Esophagus squamous epithelium (tissue), 4 donors: ENCODE results near the gene ANGEL2.

Experiments used
- POLR2A ChIP-seq, 4 donors: fragments of 450-650 bp; IDR thresholded peaks; one replicate each; pipeline ENCODE4 v1.6.1; 2017; ENCODE audit warnings: antibody characterized with exemption in 4 of 4, mild to moderate bottlenecking in 4 of 4, moderate library complexity in 3 of 4
- TF ChIP-seq, protein P1 (sequence below), 6 experiments: fragments of 450-650 bp in 4 of 6; fragments of 200-600 bp in 2 of 6; sonication (generic) in 2 of 6; IDR thresholded peaks; one replicate each; pipeline ENCODE4 v1.5.1; 2016 to 2019; ENCODE audit warnings: antibody characterized with exemption in 6 of 6, mild to moderate bottlenecking in 4 of 6, moderate library complexity in 4 of 6

DNA sequence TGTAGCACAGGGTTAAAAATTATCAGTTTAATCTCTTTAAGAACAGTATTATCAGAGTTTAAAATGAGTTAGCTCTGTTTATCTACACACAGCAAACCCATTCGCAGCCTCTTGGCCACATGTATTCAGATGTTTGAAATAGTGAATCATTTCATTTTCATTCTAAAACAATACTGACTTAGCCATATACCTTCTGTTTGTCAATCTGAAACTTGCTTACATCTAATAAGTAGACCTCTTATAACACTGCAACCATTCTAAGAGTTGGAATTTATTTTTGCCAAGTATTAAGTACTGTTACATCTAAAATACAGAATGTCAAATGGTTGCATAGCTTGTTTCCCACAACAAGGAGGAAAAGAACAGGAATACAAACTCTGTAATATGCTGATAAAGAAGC is 25.4 kb downstream of the ANGEL2 start:
- TF ChIP-seq POLR2A (IDR thresholded peaks at IDR 0.05): no peak
- TF ChIP-seq, protein P1, sequence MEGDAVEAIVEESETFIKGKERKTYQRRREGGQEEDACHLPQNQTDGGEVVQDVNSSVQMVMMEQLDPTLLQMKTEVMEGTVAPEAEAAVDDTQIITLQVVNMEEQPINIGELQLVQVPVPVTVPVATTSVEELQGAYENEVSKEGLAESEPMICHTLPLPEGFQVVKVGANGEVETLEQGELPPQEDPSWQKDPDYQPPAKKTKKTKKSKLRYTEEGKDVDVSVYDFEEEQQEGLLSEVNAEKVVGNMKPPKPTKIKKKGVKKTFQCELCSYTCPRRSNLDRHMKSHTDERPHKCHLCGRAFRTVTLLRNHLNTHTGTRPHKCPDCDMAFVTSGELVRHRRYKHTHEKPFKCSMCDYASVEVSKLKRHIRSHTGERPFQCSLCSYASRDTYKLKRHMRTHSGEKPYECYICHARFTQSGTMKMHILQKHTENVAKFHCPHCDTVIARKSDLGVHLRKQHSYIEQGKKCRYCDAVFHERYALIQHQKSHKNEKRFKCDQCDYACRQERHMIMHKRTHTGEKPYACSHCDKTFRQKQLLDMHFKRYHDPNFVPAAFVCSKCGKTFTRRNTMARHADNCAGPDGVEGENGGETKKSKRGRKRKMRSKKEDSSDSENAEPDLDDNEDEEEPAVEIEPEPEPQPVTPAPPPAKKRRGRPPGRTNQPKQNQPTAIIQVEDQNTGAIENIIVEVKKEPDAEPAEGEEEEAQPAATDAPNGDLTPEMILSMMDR (IDR thresholded peaks at IDR 0.05): no peak
